Heart right ventricle (tissue), 16 donors: ENCODE measurements around the gene NCAPG. TPM values are rescaled to one million over a fixed set of nuclear protein-coding genes. Genes with fewer than 3 reads are reported as not detected.

ENCODE experiments used
- ATAC-seq, 8 donors: fragments of 200-7000 bp; cut with Tn5 transposase; one replicate each; pipeline ENCODE4 v1.9.1; 2020; ENCODE audit warnings: mild to moderate bottlenecking in 8 of 8, moderate library complexity in 8 of 8, moderate number of reproducible peaks in 1 of 8
- DNase-seq, 2 donors: peaks; one replicate each; pipeline ENCODE4 v3.0.0-alpha.2; 2020
- H3K27ac ChIP-seq, 10 donors: fragments of 200-600 bp; sonication (generic) in 2 of 10; one replicate each; pipeline versions ENCODE4 v1.5.0 to v1.8.0; 2020 to 2022; ENCODE audit warnings: mild to moderate bottlenecking in 3 of 10
- H3K27me3 ChIP-seq, 7 donors: fragments of 200-600 bp; one replicate each; pipeline ENCODE4 v1.8.0; 2021 to 2022; ENCODE audit warnings: mild to moderate bottlenecking in 2 of 7
- H3K36me3 ChIP-seq, 9 donors: fragments of 200-600 bp; sonication (generic) in 1 of 9; one replicate each; pipeline versions ENCODE4 v1.5.0 to v1.8.0; 2020 to 2022; ENCODE audit warnings: mild to moderate bottlenecking in 2 of 9
- H3K4me1 ChIP-seq, 9 donors: fragments of 200-600 bp; sonication (generic) in 1 of 9; one replicate each; pipeline versions ENCODE4 v1.5.0 to v1.8.0; 2020 to 2022; ENCODE audit warnings: mild to moderate bottlenecking in 4 of 9
- H3K4me3 ChIP-seq, 10 donors: fragments of 200-600 bp; sonication (generic) in 2 of 10; one replicate each; pipeline versions ENCODE4 v1.5.0 to v1.8.0; 2020 to 2022; ENCODE audit warnings: mild to moderate bottlenecking in 7 of 10, moderate library complexity in 2 of 10
- H3K9me3 ChIP-seq, 11 donors: fragments of 200-600 bp in 10 of 11; sonication (generic) in 2 of 11; one replicate each; pipeline versions ENCODE4 v1.5.0 to v1.8.0; 2013 to 2022; ENCODE audit warnings: mild to moderate bottlenecking in 2 of 11, control low read depth in 1 of 11, moderate library complexity in 1 of 11
- CTCF ChIP-seq, 9 donors: fragments of 200-600 bp; sonication (generic) in 2 of 9; IDR thresholded peaks; one replicate each; pipeline versions ENCODE4 v1.5.0 to v1.8.0; 2021 to 2022; ENCODE audit warnings: antibody characterized with exemption in 9 of 9, mild to moderate bottlenecking in 5 of 9, moderate library complexity in 1 of 9
- WGBS, 2 donors: extraction: QIAGEN DNeasy Blood & Tissue Kit; methylation state at CpG; one replicate each; pipeline ENCODE4 v1.1.7; 2013; ENCODE audit warnings: inconsistent platforms in 1 of 2; 5-methylcytosine and 5-hydroxymethylcytosine counted together
- intact Hi-C, 10 donors: fragments of 100-400 bp; cut with DNase I; formaldehyde crosslinking; loops; one replicate each; pipeline versions ENCODE4 v1.11.1 to v1.14.2; 2022
- polyA plus RNA-seq, 2 donors: library from polyadenylated mRNA; stranded (reverse); fragments of 200-250 nt; gene quantifications; one replicate each; pipeline ENCODE4 v1.2.3, GENCODE V29; 2013
- total RNA-seq, 10 donors: library from RNA; stranded (reverse); fragmentation: NEBNext Ultra II Directional in 3 of 10; extraction: Animal tissue kit (Norgen Biotek cat#: 25700) in 3 of 10; gene quantifications; one replicate each; pipeline versions ENCODE4 v1.2.1 to v1.2.4, GENCODE V29; 2021 to 2023
- donor health status: Arrhythmogenic right ventricular cardiomyopathy.
- donor health status: ischemic (EF 13 %, LVEDD 7.1; RV severe dilation, severe dysfunction).
- donor health status: healthy with polysubstance abuse.
- donor health status: DM: no; HTN: yes; CAD: no.
- donor health status: DM: no; HTN: no; CAD: no.
- donor health status: ischemic (EF 25% LVEDD 6.9; RV normal size, moderate dysfunction).
- donor health status: ischemic (EF 25% LVEDD 5.7; RV mildly dilated, moderate dysfunction).
- donor health status: healthy.
- donor health status: DM: yes; HTN: yes; CAD: no.
- donor health status: Ischemic cardiomyopathy.
- donor health status: ischemic (EF 35%, LVEDD 5.7; RV mildly dilated, moderate dysfunction).
- donor health status: nonischemic (EF 11% LVEDD 7.7; RV severe dilation, severe dysfunction).
- donor health status: DM: yes; HTN: yes; CAD: no.
- donor health status: PGD.
- donor health status: ischemic (EF 29% LVEDD 5.4; RV normal size, mild dysfunction).
- donor health status: nonischemic (EF 23%, LVEDD 6.1; RV moderate dilation, normal function).

Gene NCAPG
- total and polyA plus RNA-seq, 12 donors, result 0.08 to 3.6 (median 0.29) TPM

GRCh38 chr4:17876943-17877342 is 66.2 kb downstream of the NCAPG start:
- intact Hi-C loops, result no loop called here
- Histone ChIP-seq H3K36me3 (no peaks in the 10 kb centered on the region), H3K27ac (no peak overlapping the region), H3K9me3 (no peaks in the 10 kb centered on the region), H3K4me3 (no peak overlapping the region), H3K27me3 (no peaks in the 10 kb centered on the region), H3K4me1 (no peaks in the 10 kb centered on the region)
- WGBS, 2 donors, result 98% methylated on average over 4 of the region's 4 CpGs
- no peak for TF ChIP-seq CTCF (IDR thresholded peaks at IDR 0.05)
- ATAC-seq, result no peak
- no peak for DNase-seq

GRCh38 chr4:17877661-17878060 is 66.9 kb downstream of the NCAPG start:
- WGBS, 2 donors, result 87 to 90% methylated on average over 5 of the region's 5 CpGs
- ATAC-seq (no peak), DNase-seq (no peak)
- no peaks in the 10 kb centered on the region for H3K4me1 ChIP-seq
- H3K4me3 ChIP-seq, result no peak overlapping the region
- intact Hi-C loops, result no loop called here
- no peaks in the 10 kb centered on the region for H3K27me3 ChIP-seq
- no peak for TF ChIP-seq CTCF (IDR thresholded peaks at IDR 0.05)
- no peaks in the 10 kb centered on the region for H3K36me3 ChIP-seq
- H3K9me3 ChIP-seq, result no peaks in the 10 kb centered on the region
- no peak overlapping the region for H3K27ac ChIP-seq

GRCh38 chr4:17884063-17884462 is 73.3 kb downstream of the NCAPG start:
- Histone ChIP-seq H3K27me3 (no peaks in the 10 kb centered on the region), H3K4me3 (no peak overlapping the region), H3K9me3 (no peaks in the 10 kb centered on the region), H3K4me1 (no peaks in the 10 kb centered on the region), H3K27ac (no peak overlapping the region), H3K36me3 (peaks cover 0 to 16% (median 4%) of the 10 kb centered on the region in 9 donors)
- intact Hi-C loops, result no loop called here
- ATAC-seq, result no peak
- no peak for DNase-seq
- TF ChIP-seq CTCF (IDR thresholded peaks at IDR 0.05), result no peak
- WGBS, 2 donors, result 96 to 97% methylated on average over 2 of the region's 2 CpGs

GRCh38 chr4:17884511-17884910 is 73.7 kb downstream of the NCAPG start:
- DNase-seq, result no peak
- TF ChIP-seq CTCF (IDR thresholded peaks at IDR 0.05), result no peak
- Histone ChIP-seq H3K27ac (no peak overlapping the region), H3K9me3 (no peaks in the 10 kb centered on the region), H3K4me1 (no peaks in the 10 kb centered on the region), H3K36me3 (peaks cover 0 to 16% (median 4%) of the 10 kb centered on the region in 9 donors), H3K27me3 (no peaks in the 10 kb centered on the region), H3K4me3 (no peak overlapping the region)
- ATAC-seq, result no peak
- intact Hi-C loops, result no loop called here
- 94 to 96% methylated on average over 2 of the region's 2 CpGs for WGBS, 2 donors
